BE2C (cell line): ENCODE results near the gene RNF113B.

Experiments
- DNase-seq: peaks from one replicate; pipeline ENCODE4 v3.0.0-alpha.2; 2020
- H3K27me3 ChIP-seq: fragments of 250-450 bp; sonication (Bioruptor Pico); 2 replicates; pipeline ENCODE4 v1.5.1; 2020; ENCODE audit warnings: mild to moderate bottlenecking
- H3K36me3 ChIP-seq: fragments of 250-450 bp; sonication (Bioruptor Pico); 2 replicates; pipeline ENCODE4 v1.5.1; 2020; ENCODE audit warnings: mild to moderate bottlenecking
- H3K4me1 ChIP-seq: fragments of 250-450 bp; sonication (Bioruptor Pico); 2 replicates; pipeline ENCODE4 v1.5.1; 2020
- H3K4me3 ChIP-seq: 2 replicates; pipeline ENCODE4 v1.5.1; 2011; ENCODE audit warnings: low read depth, low read length
- H3K9me3 ChIP-seq: fragments of 250-450 bp; sonication (Bioruptor Pico); 2 replicates; pipeline ENCODE4 v1.5.1; 2020
- CTCF ChIP-seq: IDR thresholded peaks from 2 replicates; pipeline ENCODE4 v1.5.1; 2012; ENCODE audit warnings: mild to moderate bottlenecking, low read depth, low read length

The RNF113B gene

GRCh38 chr13:98216711-98217285 lies 39.7 kb upstream of the RNF113B start:
- peaks cover 43% of the 10 kb centered on the region for H3K4me1 ChIP-seq
- TF ChIP-seq CTCF: no peak
- H3K27me3 ChIP-seq: no peaks in the 10 kb centered on the region
- DNase-seq: no peak
- H3K4me3 ChIP-seq: no peak overlapping the region
- H3K36me3 ChIP-seq: peaks cover 13% of the 10 kb centered on the region
- H3K9me3 ChIP-seq: no peaks in the 10 kb centered on the region

DNA sequence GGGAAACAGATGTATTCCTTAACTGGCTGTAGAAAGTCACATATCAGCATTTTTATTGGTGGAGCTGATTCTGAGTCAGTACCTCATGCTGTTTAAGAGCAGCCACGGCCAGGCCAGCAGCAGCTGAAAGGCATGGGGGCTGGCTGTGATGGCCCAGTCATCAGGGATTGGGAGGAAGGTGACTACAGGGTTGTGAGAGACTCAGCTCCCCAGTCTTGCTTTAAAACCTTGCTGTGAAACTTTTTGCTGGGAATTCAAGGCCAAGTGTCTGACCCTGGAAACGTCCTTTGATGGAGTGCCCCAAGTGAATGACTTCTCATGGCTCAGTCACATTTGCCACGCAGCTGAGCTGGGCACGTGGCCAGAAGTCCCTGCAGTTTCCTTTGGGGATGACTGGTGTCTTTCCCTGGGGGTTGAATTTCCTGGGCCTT lies 39.1 kb upstream of the RNF113B start:
- TF ChIP-seq CTCF: no peak
- Histone ChIP-seq H3K4me3 (no peak overlapping the region), H3K9me3 (no peaks in the 10 kb centered on the region), H3K36me3 (peaks cover 13% of the 10 kb centered on the region), H3K4me1 (peaks cover 37% of the 10 kb centered on the region), H3K27me3 (no peaks in the 10 kb centered on the region)
- DNase-seq: peak; percentile 66

GRCh38 chr13:98215508-98215907 lies 38.4 kb upstream of the RNF113B start:
- Histone ChIP-seq H3K4me3 (no peak overlapping the region), H3K9me3 (no peaks in the 10 kb centered on the region), H3K36me3 (peaks cover 13% of the 10 kb centered on the region), H3K27me3 (no peaks in the 10 kb centered on the region), H3K4me1 (peaks cover 34% of the 10 kb centered on the region)
- no peak for TF ChIP-seq CTCF
- no peak for DNase-seq

GRCh38 chr13:98214707-98215106 lies 37.6 kb upstream of the RNF113B start:
- no peaks in the 10 kb centered on the region for H3K27me3 ChIP-seq
- DNase-seq: no peak
- peaks cover 13% of the 10 kb centered on the region for H3K36me3 ChIP-seq
- no peak for TF ChIP-seq CTCF
- no peak overlapping the region for H3K4me3 ChIP-seq
- H3K4me1 ChIP-seq: peaks cover 29% of the 10 kb centered on the region
- H3K9me3 ChIP-seq: no peaks in the 10 kb centered on the region

- H3K27me3 ChIP-seq: no peaks in the 10 kb centered on the region
- no peaks in the 10 kb centered on the region for H3K9me3 ChIP-seq
- H3K4me1 ChIP-seq: peaks cover 29% of the 10 kb centered on the region
- no peak for TF ChIP-seq CTCF
- peak; percentile 48 for DNase-seq
- H3K36me3 ChIP-seq: peaks cover 13% of the 10 kb centered on the region
- H3K4me3 ChIP-seq: no peak overlapping the region
Observed at GRCh38 chr13:98214008-98214643, 37.1 kb upstream of the RNF113B start.

DNA sequence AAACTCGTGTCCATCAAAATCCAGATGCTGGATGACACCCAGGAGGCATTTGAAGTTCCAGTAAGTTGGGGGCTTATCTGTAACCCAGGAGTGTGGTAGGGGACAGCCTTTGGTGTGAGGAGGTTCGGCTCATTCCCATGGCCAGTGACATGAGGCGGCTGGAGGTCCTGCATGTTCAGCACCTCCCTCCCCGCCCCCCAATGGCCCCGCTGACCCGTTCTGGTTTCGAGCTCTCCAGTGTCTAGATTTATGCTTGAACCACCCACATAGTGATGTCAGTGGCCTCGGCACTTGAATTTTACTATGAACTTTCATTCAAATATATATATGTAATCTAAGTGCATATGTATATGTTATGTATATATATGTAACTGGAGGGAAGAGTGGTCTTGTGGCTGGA lies 36.3 kb upstream of the RNF113B start:
- Histone ChIP-seq H3K27me3 (no peaks in the 10 kb centered on the region), H3K4me3 (no peak overlapping the region), H3K9me3 (no peaks in the 10 kb centered on the region), H3K4me1 (peaks cover 29% of the 10 kb centered on the region), H3K36me3 (peaks cover 13% of the 10 kb centered on the region)
- no peak for TF ChIP-seq CTCF
- DNase-seq: no peak
